Measurements from ENCODE around the gene PTPRN.

- TF ChIP-seq CTCF (conservative IDR thresholded peaks at IDR 0.05; ENCODE audit: low read depth in 2 of 2) (no peak), EZH2 (IDR thresholded peaks at IDR 0.05; ENCODE audit: low read depth, unreplicated experiment) (no peak), CREB1 (CRISPR knock-in tag; IDR thresholded peaks at IDR 0.05; ENCODE audit: low read depth) (no peak), POLR2AphosphoS5 (IDR thresholded peaks at IDR 0.05; ENCODE audit: low read depth) (no peak), REST (IDR thresholded peaks at IDR 0.05; ENCODE audit: unreplicated experiment) (no peak), ZNF331 (CRISPR knock-in tag; IDR thresholded peaks at IDR 0.05; ENCODE audit: low read depth) (no peak), EZH2phosphoT487 (IDR thresholded peaks at IDR 0.05; ENCODE audit: unreplicated experiment) (no peak), ZNF114 (CRISPR knock-in tag; IDR thresholded peaks at IDR 0.05) (no peak), JUNB (IDR thresholded peaks at IDR 0.05; ENCODE audit: unreplicated experiment) (no peak), STAT1 (IDR thresholded peaks at IDR 0.05; ENCODE audit: unreplicated experiment) (no peak), ZNF462 (CRISPR knock-in tag; IDR thresholded peaks at IDR 0.05) (no peak), NANOG (IDR thresholded peaks at IDR 0.05; ENCODE audit: borderline replicate concordance) (no peak)
- TF ChIP-seq, protein P1, sequence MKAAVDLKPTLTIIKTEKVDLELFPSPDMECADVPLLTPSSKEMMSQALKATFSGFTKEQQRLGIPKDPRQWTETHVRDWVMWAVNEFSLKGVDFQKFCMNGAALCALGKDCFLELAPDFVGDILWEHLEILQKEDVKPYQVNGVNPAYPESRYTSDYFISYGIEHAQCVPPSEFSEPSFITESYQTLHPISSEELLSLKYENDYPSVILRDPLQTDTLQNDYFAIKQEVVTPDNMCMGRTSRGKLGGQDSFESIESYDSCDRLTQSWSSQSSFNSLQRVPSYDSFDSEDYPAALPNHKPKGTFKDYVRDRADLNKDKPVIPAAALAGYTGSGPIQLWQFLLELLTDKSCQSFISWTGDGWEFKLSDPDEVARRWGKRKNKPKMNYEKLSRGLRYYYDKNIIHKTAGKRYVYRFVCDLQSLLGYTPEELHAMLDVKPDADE (IDR thresholded peaks at IDR 0.05) = no peak
These were observed 29.2 kb downstream of the PTPRN start for GRCh38 chr2:219279916-219280516.

Measured in GM23338 (cell line).